Activated naive CD8-positive, alpha-beta T cell (primary cell): Measurements from ENCODE around the gene F13A1.

ENCODE experiments used
- H3K27ac Mint-ChIP-seq: one replicate; pipeline ENCODE4 v1.8.0; 2021; ENCODE audit warnings: mixed read lengths
- H3K27me3 Mint-ChIP-seq: one replicate; pipeline ENCODE4 v1.8.0; 2021; ENCODE audit warnings: mixed read lengths
- H3K36me3 Mint-ChIP-seq: one replicate; pipeline ENCODE4 v1.8.0; 2021; ENCODE audit warnings: mixed read lengths
- H3K4me1 Mint-ChIP-seq: one replicate; pipeline ENCODE4 v1.8.0; 2021; ENCODE audit warnings: low read depth, mixed read lengths
- H3K4me3 Mint-ChIP-seq: one replicate; pipeline ENCODE4 v1.8.0; 2021; ENCODE audit warnings: mild to moderate bottlenecking, mixed read lengths
- H3K9me3 Mint-ChIP-seq: one replicate; pipeline ENCODE4 v1.8.0; 2021; ENCODE audit warnings: low read depth, mixed read lengths

F13A1 gene

GRCh38 chr6:6210994-6211393 lies 109.5 kb downstream of the F13A1 start:
- no peak overlapping the region for H3K27ac Mint-ChIP-seq
- H3K9me3 Mint-ChIP-seq, result peaks cover 19% of the 10 kb centered on the region
- H3K4me3 Mint-ChIP-seq, result no peak overlapping the region
- peaks cover 6% of the 10 kb centered on the region for H3K36me3 Mint-ChIP-seq
- peaks cover 6% of the 10 kb centered on the region for H3K27me3 Mint-ChIP-seq
- H3K4me1 Mint-ChIP-seq, result no peaks in the 10 kb centered on the region

DNA sequence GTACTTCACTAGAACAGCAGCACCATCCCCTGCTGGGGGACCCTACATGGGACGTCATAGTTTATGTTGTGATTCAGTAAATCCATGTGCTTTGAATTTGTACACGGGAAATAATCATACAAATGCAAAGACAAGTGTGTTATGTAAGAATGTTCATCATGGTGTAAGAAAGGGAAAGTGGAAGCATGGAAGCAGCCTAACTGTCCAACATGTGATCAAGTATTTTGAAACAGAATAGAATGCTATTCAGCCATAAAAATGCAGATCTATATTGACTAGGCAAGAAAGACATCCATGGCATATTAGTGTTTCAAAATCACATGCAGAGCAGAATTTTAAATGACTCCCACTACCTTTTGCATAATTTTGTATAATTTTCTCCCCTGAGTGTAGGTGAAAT lies 117.6 kb downstream of the F13A1 start:
- H3K4me3 Mint-ChIP-seq, result no peak overlapping the region
- no peaks in the 10 kb centered on the region for H3K36me3 Mint-ChIP-seq
- no peaks in the 10 kb centered on the region for H3K4me1 Mint-ChIP-seq
- peaks cover 4% of the 10 kb centered on the region for H3K9me3 Mint-ChIP-seq
- peaks cover 8% of the 10 kb centered on the region for H3K27me3 Mint-ChIP-seq
- H3K27ac Mint-ChIP-seq, result no peak overlapping the region

DNA sequence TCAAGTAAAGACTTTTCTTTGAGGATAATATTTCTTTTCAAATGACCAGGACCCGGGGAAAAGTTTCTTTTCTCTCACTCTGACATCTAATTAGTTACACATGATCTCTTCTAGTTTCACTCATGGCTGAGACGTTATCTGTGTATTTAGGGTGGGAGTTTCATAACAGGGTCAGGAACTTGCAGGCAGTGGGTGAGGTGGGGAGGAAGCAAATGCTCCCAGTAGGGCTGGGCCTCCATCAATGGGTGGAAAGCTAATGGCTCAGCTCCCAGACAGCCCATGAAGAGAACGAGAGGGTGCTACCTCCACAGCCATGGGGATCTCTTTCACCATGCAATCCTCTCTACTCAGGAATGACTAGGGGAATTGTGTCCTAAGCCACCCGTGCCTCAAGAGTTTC lies 119.3 kb downstream of the F13A1 start:
- Mint-ChIP-seq H3K27me3 (peaks cover 6% of the 10 kb centered on the region), H3K36me3 (no peaks in the 10 kb centered on the region), H3K27ac (no peak overlapping the region)

DNA sequence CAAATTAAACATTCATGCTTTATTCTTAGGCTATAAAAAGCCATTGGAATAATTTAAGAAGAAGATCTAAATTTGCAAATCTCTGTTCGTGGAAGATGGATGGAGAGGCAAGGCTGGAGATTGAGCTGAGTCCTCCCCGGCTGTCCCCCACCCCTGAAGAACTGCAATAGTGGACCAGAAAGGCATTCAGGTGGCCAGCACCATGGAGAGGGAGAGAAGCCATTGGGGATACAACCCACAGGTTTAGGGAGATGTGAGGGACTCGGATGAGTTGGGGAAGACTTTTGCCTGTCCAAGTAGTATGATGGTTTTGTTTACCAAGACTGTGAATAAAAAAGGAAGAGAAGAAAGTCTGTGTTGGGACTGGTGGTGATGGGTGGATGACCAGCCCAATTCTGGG lies 120.8 kb downstream of the F13A1 start:
- Mint-ChIP-seq H3K27ac (no peak overlapping the region), H3K27me3 (peaks cover 8% of the 10 kb centered on the region), H3K4me1 (no peaks in the 10 kb centered on the region), H3K4me3 (no peak overlapping the region), H3K36me3 (no peaks in the 10 kb centered on the region), H3K9me3 (no peaks in the 10 kb centered on the region)

More for the DNA sequence above, 119.3 kb downstream of the F13A1 start:
- H3K4me1 Mint-ChIP-seq, result no peaks in the 10 kb centered on the region
- H3K4me3 Mint-ChIP-seq, result no peak overlapping the region
- no peaks in the 10 kb centered on the region for H3K9me3 Mint-ChIP-seq

DNA sequence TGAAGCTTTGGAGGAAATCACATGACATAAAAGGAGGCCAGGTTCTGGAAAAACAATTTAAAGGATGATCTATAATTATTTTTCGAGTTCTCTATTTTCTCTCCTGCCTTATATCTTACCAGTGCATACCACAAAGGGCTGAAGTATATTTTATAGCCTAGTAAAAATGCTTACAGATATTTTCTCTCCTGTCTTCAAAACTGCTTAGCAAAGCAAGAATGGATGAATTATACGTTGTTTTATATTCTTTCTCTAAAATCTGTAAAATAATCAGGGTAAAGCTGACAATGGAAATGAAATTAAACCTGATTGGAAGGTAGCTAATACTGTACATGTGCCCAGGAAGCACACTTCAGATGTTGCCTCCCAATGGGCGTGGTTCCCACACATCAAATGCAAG lies 123.7 kb downstream of the F13A1 start:
- no peaks in the 10 kb centered on the region for H3K4me1 Mint-ChIP-seq
- H3K27me3 Mint-ChIP-seq, result peaks cover 27% of the 10 kb centered on the region
- H3K36me3 Mint-ChIP-seq, result no peaks in the 10 kb centered on the region
- H3K4me3 Mint-ChIP-seq, result no peak overlapping the region
- H3K9me3 Mint-ChIP-seq, result no peaks in the 10 kb centered on the region
- H3K27ac Mint-ChIP-seq, result no peak overlapping the region

DNA sequence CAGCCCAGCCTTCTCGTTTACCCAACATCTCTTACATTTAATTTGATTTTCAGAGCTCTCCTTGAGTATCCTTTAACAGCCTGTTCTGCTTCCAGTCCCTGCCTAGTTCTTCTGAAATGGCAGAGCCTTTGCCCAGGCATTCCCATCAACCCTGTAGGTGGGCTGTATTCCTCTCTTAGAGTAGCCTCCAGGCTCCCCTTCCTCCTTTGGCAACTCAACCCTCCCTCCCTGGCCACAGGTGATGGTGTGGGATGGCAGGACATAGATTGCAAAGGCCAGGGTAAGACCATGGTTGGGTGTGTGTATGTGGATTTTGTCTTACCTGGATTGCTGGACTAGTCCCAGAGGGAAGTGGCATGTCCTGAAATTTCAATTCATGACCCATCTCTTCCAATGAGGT lies 125.4 kb downstream of the F13A1 start:
- H3K36me3 Mint-ChIP-seq, result no peaks in the 10 kb centered on the region
- H3K9me3 Mint-ChIP-seq, result no peaks in the 10 kb centered on the region
- H3K27me3 Mint-ChIP-seq, result peaks cover 33% of the 10 kb centered on the region
- no peaks in the 10 kb centered on the region for H3K4me1 Mint-ChIP-seq
- H3K27ac Mint-ChIP-seq, result no peak overlapping the region
- H3K4me3 Mint-ChIP-seq, result no peak overlapping the region

- no peaks in the 10 kb centered on the region for H3K36me3 Mint-ChIP-seq
- H3K4me3 Mint-ChIP-seq, result no peak overlapping the region
- H3K9me3 Mint-ChIP-seq, result no peaks in the 10 kb centered on the region
- no peak overlapping the region for H3K27ac Mint-ChIP-seq
- H3K27me3 Mint-ChIP-seq, result peaks cover 26% of the 10 kb centered on the region
- no peaks in the 10 kb centered on the region for H3K4me1 Mint-ChIP-seq
These were observed 127.2 kb downstream of the F13A1 start for GRCh38 chr6:6193221-6193745.

- Mint-ChIP-seq H3K27me3 (peaks cover 26% of the 10 kb centered on the region), H3K9me3 (no peaks in the 10 kb centered on the region), H3K4me3 (no peak overlapping the region), H3K4me1 (no peaks in the 10 kb centered on the region), H3K36me3 (no peaks in the 10 kb centered on the region), H3K27ac (no peak overlapping the region)
These were observed 128.6 kb downstream of the F13A1 start for GRCh38 chr6:6191909-6192308.

GRCh38 chr6:6191476-6191875 lies 129.0 kb downstream of the F13A1 start:
- Mint-ChIP-seq H3K4me3 (no peak overlapping the region), H3K36me3 (no peaks in the 10 kb centered on the region), H3K27ac (no peak overlapping the region), H3K9me3 (no peaks in the 10 kb centered on the region), H3K27me3 (peaks cover 26% of the 10 kb centered on the region), H3K4me1 (no peaks in the 10 kb centered on the region)

GRCh38 chr6:6180684-6181083 lies 139.8 kb downstream of the F13A1 start:
- Mint-ChIP-seq H3K4me1 (no peaks in the 10 kb centered on the region), H3K9me3 (no peaks in the 10 kb centered on the region), H3K4me3 (no peak overlapping the region), H3K27me3 (peaks cover 7% of the 10 kb centered on the region), H3K27ac (no peak overlapping the region), H3K36me3 (no peaks in the 10 kb centered on the region)

DNA sequence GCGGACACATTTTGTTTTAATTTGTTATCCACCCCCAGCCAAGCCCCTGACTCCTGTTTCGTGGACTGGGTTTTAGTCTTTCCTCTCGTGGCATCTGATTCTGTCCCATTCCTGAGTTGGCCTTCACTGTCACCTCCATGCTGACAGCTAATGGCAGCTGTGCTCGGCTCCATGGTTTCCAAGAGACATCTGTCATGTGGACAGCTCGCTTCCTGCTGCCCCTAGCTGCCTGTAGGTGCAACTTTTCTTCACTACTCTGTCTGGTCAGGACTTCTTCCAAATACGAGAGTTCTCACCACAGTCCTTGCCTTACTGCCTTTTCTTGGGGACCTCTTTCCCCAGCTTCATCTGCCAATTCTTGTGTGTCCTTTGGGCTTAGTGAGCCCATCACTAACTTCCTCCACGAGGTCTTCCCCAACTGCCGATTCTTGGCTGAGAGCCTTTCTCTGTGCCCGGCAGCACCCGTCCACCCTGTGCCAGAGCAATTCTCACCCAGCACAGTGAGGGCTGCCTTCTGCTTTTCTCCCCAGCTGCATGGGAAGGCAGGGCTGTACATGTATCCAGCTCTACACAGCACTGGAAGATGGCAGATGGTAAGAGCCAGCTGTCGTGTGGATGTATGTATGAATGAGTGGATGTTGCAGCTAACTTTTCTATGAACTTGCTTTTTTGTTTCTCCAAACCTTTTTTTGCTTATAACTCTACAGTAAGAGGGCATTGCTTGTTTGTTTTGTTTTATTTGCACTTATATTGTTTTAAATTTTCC lies 140.4 kb downstream of the F13A1 start:
- H3K9me3 Mint-ChIP-seq, result no peaks in the 10 kb centered on the region
- H3K36me3 Mint-ChIP-seq, result no peaks in the 10 kb centered on the region
- peaks cover 7% of the 10 kb centered on the region for H3K27me3 Mint-ChIP-seq
- no peak overlapping the region for H3K4me3 Mint-ChIP-seq
- H3K27ac Mint-ChIP-seq, result no peak overlapping the region
- H3K4me1 Mint-ChIP-seq, result no peaks in the 10 kb centered on the region

DNA sequence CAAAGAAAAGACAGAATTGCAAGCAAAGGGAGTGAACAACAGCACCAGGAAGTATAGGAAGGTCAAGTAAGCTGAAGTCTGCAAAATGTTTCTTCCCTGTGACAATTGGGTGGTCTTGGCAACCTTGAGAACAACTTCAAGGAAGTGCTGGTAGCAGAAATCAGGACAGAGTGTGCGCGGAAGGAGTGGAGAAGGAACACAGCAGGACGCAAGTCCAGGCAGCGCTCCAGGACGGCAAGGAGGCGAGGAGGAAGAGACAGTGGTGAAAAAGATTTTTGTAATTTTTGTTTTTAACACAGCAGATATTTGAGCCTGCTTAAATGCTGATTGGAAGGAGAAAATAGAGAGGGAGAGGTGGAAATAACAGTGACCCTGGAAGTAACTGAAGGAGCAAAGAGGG lies 141.7 kb downstream of the F13A1 start:
- Mint-ChIP-seq H3K36me3 (no peaks in the 10 kb centered on the region), H3K9me3 (no peaks in the 10 kb centered on the region), H3K27me3 (peaks cover 5% of the 10 kb centered on the region), H3K4me1 (no peaks in the 10 kb centered on the region), H3K27ac (no peak overlapping the region), H3K4me3 (no peak overlapping the region)

GRCh38 chr6:6177754-6178153 lies 142.7 kb downstream of the F13A1 start:
- Mint-ChIP-seq H3K4me1 (no peaks in the 10 kb centered on the region), H3K9me3 (no peaks in the 10 kb centered on the region), H3K27me3 (peaks cover 5% of the 10 kb centered on the region), H3K27ac (no peak overlapping the region), H3K4me3 (no peak overlapping the region), H3K36me3 (no peaks in the 10 kb centered on the region)

DNA sequence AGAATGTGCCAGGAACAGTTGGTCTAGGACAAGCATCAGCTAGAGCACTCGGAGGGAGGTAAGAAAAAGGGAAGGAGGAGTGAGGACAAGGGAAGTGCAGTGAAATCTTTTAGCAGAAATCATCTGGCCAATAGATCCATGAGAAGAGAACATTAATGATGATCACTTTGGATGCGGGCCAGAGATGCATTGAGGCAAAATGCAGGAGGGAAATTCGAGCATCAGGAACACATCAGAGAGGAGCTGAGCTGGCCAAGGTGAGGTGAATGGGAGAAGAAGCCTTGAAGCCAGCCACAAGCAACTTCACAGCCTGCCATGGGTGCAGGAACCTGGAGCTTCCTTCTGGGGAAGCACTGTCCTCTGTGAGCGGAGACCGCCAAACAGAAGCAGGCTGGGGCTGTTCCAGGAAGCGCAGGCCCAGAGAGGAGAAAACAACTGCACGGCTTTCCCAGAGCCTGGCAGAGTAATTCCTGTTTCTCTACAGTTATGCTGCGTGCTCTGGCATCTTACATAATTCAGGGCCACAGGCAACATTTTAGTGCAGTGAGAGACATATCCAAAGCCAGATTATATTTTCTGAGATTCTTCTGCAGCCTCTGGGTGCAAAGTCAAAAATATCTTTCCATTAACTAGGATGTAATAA lies 143.8 kb downstream of the F13A1 start:
- no peaks in the 10 kb centered on the region for H3K9me3 Mint-ChIP-seq
- no peaks in the 10 kb centered on the region for H3K4me1 Mint-ChIP-seq
- H3K36me3 Mint-ChIP-seq, result no peaks in the 10 kb centered on the region
- peaks cover under 1% of the 10 kb centered on the region for H3K27me3 Mint-ChIP-seq
- no peak overlapping the region for H3K27ac Mint-ChIP-seq
- H3K4me3 Mint-ChIP-seq, result no peak overlapping the region

- no peak overlapping the region for H3K4me3 Mint-ChIP-seq
- H3K9me3 Mint-ChIP-seq, result no peaks in the 10 kb centered on the region
- no peaks in the 10 kb centered on the region for H3K4me1 Mint-ChIP-seq
- peaks cover 2% of the 10 kb centered on the region for H3K27me3 Mint-ChIP-seq
- no peak overlapping the region for H3K27ac Mint-ChIP-seq
- no peaks in the 10 kb centered on the region for H3K36me3 Mint-ChIP-seq
These were observed 144.3 kb downstream of the F13A1 start for GRCh38 chr6:6176127-6176526.

DNA sequence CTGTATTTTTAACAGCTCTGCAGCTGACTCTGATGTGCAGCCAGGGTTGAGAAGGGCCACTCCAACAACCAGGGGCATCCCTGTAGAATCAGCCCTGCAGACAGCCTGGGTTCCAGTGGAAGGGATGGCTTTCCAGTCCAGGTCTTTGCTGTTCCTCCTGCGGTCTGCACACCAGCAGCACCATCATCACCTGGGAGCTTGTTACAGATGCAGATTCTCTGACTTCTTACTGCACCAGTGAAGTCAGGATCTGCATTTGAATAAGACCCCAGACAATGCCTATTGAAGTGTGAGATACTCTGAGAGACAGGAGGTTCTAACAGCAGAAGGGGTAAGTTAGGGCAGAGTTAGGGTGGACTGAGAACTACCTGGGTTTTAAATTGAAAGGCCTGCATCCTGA lies 151.3 kb downstream of the F13A1 start:
- Mint-ChIP-seq H3K9me3 (no peaks in the 10 kb centered on the region), H3K27me3 (peaks cover 4% of the 10 kb centered on the region), H3K4me3 (no peak overlapping the region)

More for the DNA sequence above, 151.3 kb downstream of the F13A1 start:
- H3K36me3 Mint-ChIP-seq, result no peaks in the 10 kb centered on the region
- H3K27ac Mint-ChIP-seq, result no peak overlapping the region
- no peaks in the 10 kb centered on the region for H3K4me1 Mint-ChIP-seq
